Measurements from ENCODE around the gene AP4B1. TPM values are rescaled to one million over a fixed set of nuclear protein-coding genes. Genes with fewer than 3 reads are reported as not detected.

Gene AP4B1
- total RNA-seq, 1 experiment from 2014 or later: 20.4 TPM

DNA sequence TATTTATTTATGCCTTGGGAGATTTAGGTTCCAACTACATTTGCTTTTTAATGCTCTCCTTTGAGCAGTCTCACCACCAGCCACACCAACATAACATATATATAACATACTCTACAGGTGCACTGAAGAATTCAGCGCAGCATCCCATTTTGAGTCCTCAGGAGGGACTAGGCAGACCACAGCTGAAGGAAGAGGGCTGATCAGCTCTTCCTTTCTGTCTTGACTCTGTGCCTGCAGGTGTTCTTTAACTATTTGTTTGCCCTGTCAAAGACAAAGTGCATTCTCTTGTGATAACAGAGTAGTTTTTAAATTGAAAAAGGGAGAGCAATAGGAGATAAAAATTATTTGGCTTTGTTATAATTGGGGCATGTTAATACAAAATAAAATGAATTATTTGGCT, 41.5 kb upstream of the AP4B1 start:
- Mint-ChIP-seq H3K27me3 (ENCODE audit: insufficient read depth, unreplicated experiment) (no peaks in the 10 kb centered on the region), H3K9me3 (ENCODE audit: unreplicated experiment) (no peaks in the 10 kb centered on the region), H3K4me3 (ENCODE audit: unreplicated experiment) (no peak overlapping the region), H3K4me1 (ENCODE audit: insufficient read depth, unreplicated experiment) (peaks cover 5% of the 10 kb centered on the region), H3K36me3 (ENCODE audit: insufficient read depth, unreplicated experiment) (peaks cover 18% of the 10 kb centered on the region), H3K27ac (ENCODE audit: low read depth, unreplicated experiment) (no peak overlapping the region)
- intact Hi-C loops (cut with micrococcal nuclease): no loop called here
- no TSS peak for BruUV-seq (replicated peaks)
- TF ChIP-seq, protein P1, sequence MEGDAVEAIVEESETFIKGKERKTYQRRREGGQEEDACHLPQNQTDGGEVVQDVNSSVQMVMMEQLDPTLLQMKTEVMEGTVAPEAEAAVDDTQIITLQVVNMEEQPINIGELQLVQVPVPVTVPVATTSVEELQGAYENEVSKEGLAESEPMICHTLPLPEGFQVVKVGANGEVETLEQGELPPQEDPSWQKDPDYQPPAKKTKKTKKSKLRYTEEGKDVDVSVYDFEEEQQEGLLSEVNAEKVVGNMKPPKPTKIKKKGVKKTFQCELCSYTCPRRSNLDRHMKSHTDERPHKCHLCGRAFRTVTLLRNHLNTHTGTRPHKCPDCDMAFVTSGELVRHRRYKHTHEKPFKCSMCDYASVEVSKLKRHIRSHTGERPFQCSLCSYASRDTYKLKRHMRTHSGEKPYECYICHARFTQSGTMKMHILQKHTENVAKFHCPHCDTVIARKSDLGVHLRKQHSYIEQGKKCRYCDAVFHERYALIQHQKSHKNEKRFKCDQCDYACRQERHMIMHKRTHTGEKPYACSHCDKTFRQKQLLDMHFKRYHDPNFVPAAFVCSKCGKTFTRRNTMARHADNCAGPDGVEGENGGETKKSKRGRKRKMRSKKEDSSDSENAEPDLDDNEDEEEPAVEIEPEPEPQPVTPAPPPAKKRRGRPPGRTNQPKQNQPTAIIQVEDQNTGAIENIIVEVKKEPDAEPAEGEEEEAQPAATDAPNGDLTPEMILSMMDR (IDR thresholded peaks at IDR 0.05; ENCODE audit: unreplicated experiment): no peak
- ChIA-PET POLR2A (interaction anchor here (0.7 to 1.3 kb wide), 3 partner anchors 11 to 133 kb away, joined by 3 to 5 read pairs (median 3); no protein-coding TSS in a partner anchor), CTCF (interaction anchor here (0.6 to 3.3 kb wide), 7 partner anchors 9 to 210 kb away, joined by 3 to 16 read pairs (median 4); partner anchors contain the start of gene OLFML3)
- no peak for DNase-seq (ENCODE audit: unreplicated experiment)

- H3K9me3 Mint-ChIP-seq (ENCODE audit: unreplicated experiment): no peaks in the 10 kb centered on the region
- no peak overlapping the region for H3K27ac Mint-ChIP-seq (ENCODE audit: low read depth, unreplicated experiment)
- H3K36me3 Mint-ChIP-seq (ENCODE audit: insufficient read depth, unreplicated experiment): peaks cover 26% of the 10 kb centered on the region
- BruUV-seq (replicated peaks): no TSS peak
- intact Hi-C loops (cut with micrococcal nuclease): no loop called here
- no peak overlapping the region for H3K4me3 Mint-ChIP-seq (ENCODE audit: unreplicated experiment)
- POLR2A ChIA-PET: interaction anchor here (0.7 to 1.5 kb wide), 3 partner anchors 11 to 133 kb away, joined by 3 to 5 read pairs (median 4); no protein-coding TSS in a partner anchor
- TF ChIP-seq, protein P1 (IDR thresholded peaks at IDR 0.05; ENCODE audit: unreplicated experiment): no peak
- DNase-seq (ENCODE audit: unreplicated experiment): no peak
- no peaks in the 10 kb centered on the region for H3K27me3 Mint-ChIP-seq (ENCODE audit: insufficient read depth, unreplicated experiment)
- CTCF ChIA-PET: interaction anchor here (2.0 to 3.3 kb wide), 2 partner anchors 15 to 110 kb away, joined by 5 to 16 read pairs; no protein-coding TSS in a partner anchor
- H3K4me1 Mint-ChIP-seq (ENCODE audit: insufficient read depth, unreplicated experiment): peaks cover 5% of the 10 kb centered on the region
Measured at GRCh38 chr1:113945329-113945728, 40.7 kb upstream of the AP4B1 start.

DNA sequence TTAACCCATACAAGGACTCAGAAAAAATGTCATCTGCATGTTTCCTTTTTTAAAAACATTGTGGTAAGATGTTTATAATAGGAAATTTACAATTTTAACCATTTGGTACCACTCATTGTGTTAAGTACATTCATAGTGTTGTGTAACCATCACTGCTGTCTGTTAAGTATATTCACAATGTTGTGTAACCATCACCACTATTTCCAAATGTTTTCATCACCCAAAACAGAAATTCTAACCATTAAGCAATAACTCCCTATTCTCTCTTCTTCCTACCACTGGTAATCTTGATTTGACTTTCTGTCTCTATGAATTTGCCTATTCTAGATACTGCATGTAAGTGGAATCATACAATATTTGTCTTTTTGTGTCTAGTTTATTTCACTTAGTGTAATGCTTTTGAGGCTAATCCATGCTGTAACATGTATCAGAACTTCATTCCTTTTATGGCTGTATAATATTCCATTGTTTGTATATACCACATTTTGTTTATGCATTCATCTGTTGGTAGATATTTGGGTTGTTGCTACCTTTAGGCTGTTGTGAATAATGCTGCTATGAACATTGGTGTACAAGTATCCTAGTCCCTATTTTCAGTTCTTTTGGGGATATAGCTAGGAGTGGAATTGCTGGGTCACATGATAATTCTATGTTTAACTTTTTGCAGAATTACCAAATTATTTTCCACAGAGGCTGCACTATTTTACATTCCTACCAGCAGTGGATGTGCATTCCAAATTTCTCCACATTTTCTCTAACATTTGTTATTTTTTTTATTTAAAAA, 38.6 kb upstream of the AP4B1 start:
- no peak overlapping the region for H3K27ac Mint-ChIP-seq (ENCODE audit: low read depth, unreplicated experiment)
- TSS peak; percentile 18 for BruUV-seq (replicated peaks)

GRCh38 chr1:113942527-113942926, 37.9 kb upstream of the AP4B1 start:
- intact Hi-C loops (cut with micrococcal nuclease): no loop called here
- Mint-ChIP-seq H3K9me3 (ENCODE audit: unreplicated experiment) (no peaks in the 10 kb centered on the region), H3K36me3 (ENCODE audit: insufficient read depth, unreplicated experiment) (peaks cover 30% of the 10 kb centered on the region), H3K4me3 (ENCODE audit: unreplicated experiment) (no peak overlapping the region), H3K27me3 (ENCODE audit: insufficient read depth, unreplicated experiment) (no peaks in the 10 kb centered on the region), H3K27ac (ENCODE audit: low read depth, unreplicated experiment) (no peak overlapping the region), H3K4me1 (ENCODE audit: insufficient read depth, unreplicated experiment) (peaks cover 10% of the 10 kb centered on the region)
- DNase-seq (ENCODE audit: unreplicated experiment): no peak
- CTCF ChIA-PET: no interaction called here
- BruUV-seq (replicated peaks): no TSS peak
- POLR2A ChIA-PET: interaction anchor here (0.7 to 1.2 kb wide), 2 partner anchors 10 to 12 kb away, joined by 3 to 6 read pairs; no protein-coding TSS in a partner anchor
- TF ChIP-seq, protein P1 (IDR thresholded peaks at IDR 0.05; ENCODE audit: unreplicated experiment): no peak

More for the DNA sequence above, 38.6 kb upstream of the AP4B1 start:
- Mint-ChIP-seq H3K4me1 (ENCODE audit: insufficient read depth, unreplicated experiment) (peaks cover 8% of the 10 kb centered on the region), H3K27me3 (ENCODE audit: insufficient read depth, unreplicated experiment) (no peaks in the 10 kb centered on the region), H3K9me3 (ENCODE audit: unreplicated experiment) (no peaks in the 10 kb centered on the region), H3K4me3 (ENCODE audit: unreplicated experiment) (no peak overlapping the region), H3K36me3 (ENCODE audit: insufficient read depth, unreplicated experiment) (peaks cover 30% of the 10 kb centered on the region)
- peak; percentile 63 for DNase-seq (ENCODE audit: unreplicated experiment)
- intact Hi-C loops (cut with micrococcal nuclease): no loop called here
- POLR2A ChIA-PET: interaction anchor here (0.7 to 1.2 kb wide), 4 partner anchors 10 to 47 kb away, joined by 3 to 6 read pairs (median 4); no protein-coding TSS in a partner anchor
- TF ChIP-seq, protein P1 (IDR thresholded peaks at IDR 0.05; ENCODE audit: unreplicated experiment): no peak
- CTCF ChIA-PET: no interaction called here

All from MCF 10A (cell line).